Measurements from ENCODE around the gene LHFPL6.

- TF ChIP-seq CTCF (IDR thresholded peaks at IDR 0.05) (no peak), EZH2phosphoT487 (IDR thresholded peaks at IDR 0.05) (no peak)
Measured at GRCh38 chr13:39575641-39576238, 27.3 kb downstream of the LHFPL6 start.
